ENCODE measurements around the gene CBLN4. TPM values are rescaled to one million over a fixed set of nuclear protein-coding genes. Genes with fewer than 3 reads are reported as not detected.

The CBLN4 gene
- total RNA-seq, 2 experiments from 2014 or later: not detected

- no peak for ATAC-seq (ENCODE audit: poor library complexity)
- Histone ChIP-seq H3K9me3 (ENCODE audit: control insufficient read depth in 1 of 2, insufficient read depth in 1 of 2, low read length in 2 of 2) (peaks cover 0 to 9% of the 10 kb centered on the region in 2 experiments), H3K4me1 (ENCODE audit: insufficient read depth, low read length) (no peaks in the 10 kb centered on the region), H3K27ac (ENCODE audit: low read depth in 1 of 2, low read length in 2 of 2) (no peak overlapping the region), H3K4me3 (ENCODE audit: low read length) (no peak overlapping the region), H3K36me3 (ENCODE audit: insufficient read depth, low read length) (no peaks in the 10 kb centered on the region), H3K27me3 (ENCODE audit: control insufficient read depth in 1 of 2, insufficient read depth in 2 of 2, low read length in 2 of 2) (no peaks in the 10 kb centered on the region)
- no peak overlapping the region for H3K4me3 Mint-ChIP-seq
- peaks cover 12% of the 10 kb centered on the region for H3K9me3 Mint-ChIP-seq
- TF ChIP-seq CTCF (IDR thresholded peaks at IDR 0.05): no peak
- no peak overlapping the region for H3K27ac Mint-ChIP-seq
- DNase-seq: no peak
- no peaks in the 10 kb centered on the region for H3K36me3 Mint-ChIP-seq (ENCODE audit: low read depth)
- POLR2A ChIA-PET: no interaction called here
- no peaks in the 10 kb centered on the region for H3K27me3 Mint-ChIP-seq
- intact Hi-C loops (cut with DNase I, micrococcal nuclease): no loop called here
- no peaks in the 10 kb centered on the region for H3K4me1 Mint-ChIP-seq (ENCODE audit: low read depth)
- CTCF ChIA-PET: no interaction called here
These were observed 52.1 kb downstream of the CBLN4 start for GRCh38 chr20:55953201-55953600.

- Mint-ChIP-seq H3K9me3 (peaks cover 13% of the 10 kb centered on the region), H3K27ac (no peak overlapping the region), H3K27me3 (no peaks in the 10 kb centered on the region), H3K4me3 (no peak overlapping the region), H3K4me1 (ENCODE audit: low read depth) (no peaks in the 10 kb centered on the region), H3K36me3 (ENCODE audit: low read depth) (no peaks in the 10 kb centered on the region)
- TF ChIP-seq CTCF (IDR thresholded peaks at IDR 0.05): no peak
- Histone ChIP-seq H3K36me3 (ENCODE audit: insufficient read depth, low read length) (no peaks in the 10 kb centered on the region), H3K27me3 (ENCODE audit: control insufficient read depth in 1 of 2, insufficient read depth in 2 of 2, low read length in 2 of 2) (no peaks in the 10 kb centered on the region), H3K9me3 (ENCODE audit: control insufficient read depth in 1 of 2, insufficient read depth in 1 of 2, low read length in 2 of 2) (peaks cover 0 to 5% of the 10 kb centered on the region in 2 experiments), H3K4me1 (ENCODE audit: insufficient read depth, low read length) (no peaks in the 10 kb centered on the region), H3K27ac (ENCODE audit: low read depth in 1 of 2, low read length in 2 of 2) (no peak overlapping the region), H3K4me3 (ENCODE audit: low read length) (no peak overlapping the region)
- ChIA-PET CTCF (no interaction called here), POLR2A (no interaction called here)
- no peak for DNase-seq
- intact Hi-C loops (cut with DNase I, micrococcal nuclease): no loop called here
- no peak for ATAC-seq (ENCODE audit: poor library complexity)
These were observed 57.6 kb downstream of the CBLN4 start for GRCh38 chr20:55947701-55948100.

Other genes starting within 250 kb of the CBLN4 start
- not detected for gene MC3R, start 243.2 kb upstream of the CBLN4 start, total RNA-seq

Measured in CD4-positive, alpha-beta T cell (primary cell).